ENCODE measurements around the gene GREM1. TPM values are rescaled to one million over a fixed set of nuclear protein-coding genes. Genes with fewer than 3 reads are reported as not detected.

GREM1 gene
- total RNA-seq, 2 donors from 2014 or later, result 0.62 to 2.7 TPM

DNA sequence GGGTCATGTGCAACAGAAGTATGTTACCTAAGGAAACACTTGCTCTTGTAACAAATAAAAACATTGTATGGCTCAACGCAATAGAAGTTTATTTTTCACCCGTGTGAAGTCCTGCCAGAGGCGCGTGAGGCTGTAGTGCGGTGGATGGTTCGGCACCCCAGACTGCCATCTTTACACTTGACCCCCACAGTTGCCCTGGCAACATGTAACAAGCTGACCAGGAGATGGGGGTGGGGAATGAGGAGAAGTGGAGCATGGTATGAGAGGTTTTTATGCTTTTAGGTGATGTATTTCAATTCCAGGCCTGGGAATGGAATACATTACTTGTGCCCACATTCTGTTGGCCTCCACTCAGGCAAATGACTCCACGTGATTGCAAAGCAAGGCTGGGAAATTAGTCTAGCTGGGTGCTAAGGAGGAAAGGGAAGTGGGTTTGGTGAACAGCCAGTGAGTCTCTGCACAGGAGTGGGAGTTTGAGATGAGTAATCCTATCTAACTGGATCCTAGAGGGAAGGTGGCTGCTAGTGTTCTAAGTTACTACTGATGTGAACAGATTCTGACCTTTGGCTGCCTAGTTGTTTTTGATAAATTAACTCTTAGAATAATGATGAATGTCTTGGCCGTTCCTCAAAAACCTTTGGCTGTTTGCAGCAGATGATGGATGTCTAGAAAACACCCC is 33.8 kb upstream of the GREM1 start:
- peaks cover 1% of the 10 kb centered on the region for H3K4me1 Mint-ChIP-seq
- Histone ChIP-seq H3K27ac (ENCODE audit: low read depth, low read length) (no peak overlapping the region), H3K9ac (ENCODE audit: extremely low read depth, low read length, poor library complexity, severe bottlenecking) (no peak overlapping the region), H3K36me3 (ENCODE audit: control insufficient read depth, insufficient read depth, low read length) (no peaks in the 10 kb centered on the region), H3K27me3 (ENCODE audit: control insufficient read depth, insufficient read depth, low read length, poor library complexity, severe bottlenecking) (no peaks in the 10 kb centered on the region), H3K9me3 (ENCODE audit: control insufficient read depth, low read length) (no peaks in the 10 kb centered on the region), H3K4me1 (ENCODE audit: control insufficient read depth, insufficient read depth, low read length) (no peaks in the 10 kb centered on the region), H3K4me3 (ENCODE audit: low read length) (no peak overlapping the region)
- no peak overlapping the region for H3K27ac Mint-ChIP-seq
- peaks cover 6% of the 10 kb centered on the region for H3K36me3 Mint-ChIP-seq (ENCODE audit: low read depth)
- no peak overlapping the region for H3K4me3 Mint-ChIP-seq
- 87 to 91% methylated on average over 2 to 8 of the region's 8 CpGs for WGBS, 2 experiments (ENCODE audit: insufficient coverage in 1 of 2, insufficient read length in 1 of 2)
- no peak for DNase-seq
- peaks cover 10% of the 10 kb centered on the region for H3K9me3 Mint-ChIP-seq
- TF ChIP-seq, protein P1, sequence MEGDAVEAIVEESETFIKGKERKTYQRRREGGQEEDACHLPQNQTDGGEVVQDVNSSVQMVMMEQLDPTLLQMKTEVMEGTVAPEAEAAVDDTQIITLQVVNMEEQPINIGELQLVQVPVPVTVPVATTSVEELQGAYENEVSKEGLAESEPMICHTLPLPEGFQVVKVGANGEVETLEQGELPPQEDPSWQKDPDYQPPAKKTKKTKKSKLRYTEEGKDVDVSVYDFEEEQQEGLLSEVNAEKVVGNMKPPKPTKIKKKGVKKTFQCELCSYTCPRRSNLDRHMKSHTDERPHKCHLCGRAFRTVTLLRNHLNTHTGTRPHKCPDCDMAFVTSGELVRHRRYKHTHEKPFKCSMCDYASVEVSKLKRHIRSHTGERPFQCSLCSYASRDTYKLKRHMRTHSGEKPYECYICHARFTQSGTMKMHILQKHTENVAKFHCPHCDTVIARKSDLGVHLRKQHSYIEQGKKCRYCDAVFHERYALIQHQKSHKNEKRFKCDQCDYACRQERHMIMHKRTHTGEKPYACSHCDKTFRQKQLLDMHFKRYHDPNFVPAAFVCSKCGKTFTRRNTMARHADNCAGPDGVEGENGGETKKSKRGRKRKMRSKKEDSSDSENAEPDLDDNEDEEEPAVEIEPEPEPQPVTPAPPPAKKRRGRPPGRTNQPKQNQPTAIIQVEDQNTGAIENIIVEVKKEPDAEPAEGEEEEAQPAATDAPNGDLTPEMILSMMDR (conservative IDR thresholded peaks at IDR 0.05), result no peak
- H3K27me3 Mint-ChIP-seq (ENCODE audit: insufficient read depth), result no peaks in the 10 kb centered on the region

DNA sequence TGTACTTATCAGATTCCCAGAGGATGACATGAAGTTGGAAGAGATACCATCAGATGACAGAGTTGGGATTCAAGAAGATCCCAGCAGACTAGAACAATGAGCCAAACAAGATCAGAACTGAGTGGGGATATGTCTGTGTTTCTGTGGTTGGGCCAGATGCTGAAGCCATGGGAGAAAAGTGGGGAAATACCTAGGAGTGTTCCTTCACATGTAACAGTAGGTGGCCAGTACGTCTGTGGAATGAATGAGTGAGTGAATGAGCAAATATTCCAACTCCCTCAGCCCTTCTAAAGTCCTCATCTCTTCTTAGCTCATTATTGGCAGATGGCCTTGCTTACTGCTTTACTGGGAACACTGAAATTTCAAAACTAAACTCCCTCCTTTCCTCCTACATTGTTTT is 32.2 kb upstream of the GREM1 start:
- H3K27me3 ChIP-seq (ENCODE audit: control insufficient read depth, insufficient read depth, low read length, poor library complexity, severe bottlenecking), result no peaks in the 10 kb centered on the region
- H3K27ac Mint-ChIP-seq, result no peak overlapping the region
- no peak overlapping the region for H3K4me3 Mint-ChIP-seq
- no peak overlapping the region for H3K9ac ChIP-seq (ENCODE audit: extremely low read depth, low read length, poor library complexity, severe bottlenecking)
- no peak overlapping the region for H3K27ac ChIP-seq (ENCODE audit: low read depth, low read length)
- H3K9me3 ChIP-seq (ENCODE audit: control insufficient read depth, low read length), result no peaks in the 10 kb centered on the region
- TF ChIP-seq, protein P1 (conservative IDR thresholded peaks at IDR 0.05), result no peak
- H3K4me1 Mint-ChIP-seq, result peaks cover 1% of the 10 kb centered on the region
- WGBS, 2 experiments (ENCODE audit: insufficient coverage in 1 of 2, insufficient read length in 1 of 2), result 86% methylated on average over 1 of the region's 1 CpG; no CpG with 5 or more reads in 1 of the 2 experiments
- no peaks in the 10 kb centered on the region for H3K36me3 ChIP-seq (ENCODE audit: control insufficient read depth, insufficient read depth, low read length)
- H3K27me3 Mint-ChIP-seq (ENCODE audit: insufficient read depth), result no peaks in the 10 kb centered on the region
- H3K4me3 ChIP-seq (ENCODE audit: low read length), result no peak overlapping the region
- peaks cover 10% of the 10 kb centered on the region for H3K9me3 Mint-ChIP-seq
- peaks cover 6% of the 10 kb centered on the region for H3K36me3 Mint-ChIP-seq (ENCODE audit: low read depth)
- no peak for DNase-seq
- no peaks in the 10 kb centered on the region for H3K4me1 ChIP-seq (ENCODE audit: control insufficient read depth, insufficient read depth, low read length)

DNA sequence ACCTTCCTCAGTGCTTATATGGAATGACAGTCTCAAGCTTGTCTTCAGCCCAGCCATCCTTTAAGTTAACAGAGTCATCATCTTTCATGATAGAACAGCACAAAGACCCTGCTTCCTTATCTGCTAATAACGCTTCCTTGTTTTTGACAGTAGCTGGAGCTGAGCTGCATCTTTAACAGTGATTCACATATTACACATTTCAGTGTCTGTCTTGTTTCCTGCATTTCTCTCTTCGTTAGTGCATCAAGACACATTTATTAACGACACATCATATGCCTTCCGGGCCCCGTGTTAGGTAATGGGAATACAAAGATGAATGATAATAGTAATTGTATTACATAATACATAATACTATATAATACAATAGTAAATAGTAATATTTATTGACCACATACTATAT is 30.2 kb upstream of the GREM1 start:
- H3K27ac ChIP-seq (ENCODE audit: low read depth, low read length), result no peak overlapping the region
- H3K27ac Mint-ChIP-seq, result no peak overlapping the region
- H3K9ac ChIP-seq (ENCODE audit: extremely low read depth, low read length, poor library complexity, severe bottlenecking), result no peak overlapping the region
- no peaks in the 10 kb centered on the region for H3K36me3 ChIP-seq (ENCODE audit: control insufficient read depth, insufficient read depth, low read length)
- no peaks in the 10 kb centered on the region for H3K27me3 ChIP-seq (ENCODE audit: control insufficient read depth, insufficient read depth, low read length, poor library complexity, severe bottlenecking)
- no peak overlapping the region for H3K4me3 Mint-ChIP-seq
- H3K4me3 ChIP-seq (ENCODE audit: low read length), result no peak overlapping the region
- no peak for DNase-seq
- H3K4me1 ChIP-seq (ENCODE audit: control insufficient read depth, insufficient read depth, low read length), result no peaks in the 10 kb centered on the region
- H3K4me1 Mint-ChIP-seq, result peaks cover 5% of the 10 kb centered on the region
- H3K27me3 Mint-ChIP-seq (ENCODE audit: insufficient read depth), result peaks cover 3% of the 10 kb centered on the region
- H3K36me3 Mint-ChIP-seq (ENCODE audit: low read depth), result peaks cover 6% of the 10 kb centered on the region
- peaks cover 10% of the 10 kb centered on the region for H3K9me3 Mint-ChIP-seq
- 83 to 88% methylated on average over 1 to 3 of the region's 5 CpGs for WGBS, 2 experiments (ENCODE audit: insufficient coverage in 1 of 2, insufficient read length in 1 of 2)
- H3K9me3 ChIP-seq (ENCODE audit: control insufficient read depth, low read length), result no peaks in the 10 kb centered on the region
- TF ChIP-seq, protein P1 (conservative IDR thresholded peaks at IDR 0.05), result no peak
